B cell (primary cell): ENCODE measurements around the gene ARL6IP5. TPM values are rescaled to one million over a fixed set of nuclear protein-coding genes. Genes with fewer than 3 reads are reported as not detected.

Source experiments
- ATAC-seq: fragments of 200-7000 bp; cut with Tn5 transposase; one replicate; pipeline ENCODE4 v1.10.0; 2021; ENCODE audit warnings: low read depth, mild to moderate bottlenecking, moderate number of reproducible peaks, moderate library complexity
- CTCF ChIA-PET: fragments of 350-600 bp; sonication (Branson Sonifier 250); formaldehyde crosslinking; loops from one replicate; lab custom pipeline; 2021; ENCODE audit warnings: antibody characterized with exemption, inconsistent platforms; lab: Charles Lee
- POLR2A ChIA-PET: fragments of 350-600 bp; sonication (Branson Sonifier 250); formaldehyde crosslinking; loops from one replicate; lab custom pipeline; 2021; ENCODE audit warnings: antibody characterized with exemption; lab: Charles Lee
- DNase-seq: peaks from one replicate; pipeline ENCODE4 v3.0.0; 2013
- H2AFZ ChIP-seq: 2 replicates; pipeline ENCODE4 v1.6.1; 2012; ENCODE audit warnings: mild to moderate bottlenecking, low read depth, low read length; ENCODE audit not compliant: insufficient read depth, poor library complexity, severe bottlenecking
- H3K27ac ChIP-seq, 2 donors: 1 replicate in 1 of 2; 2 replicates in 1 of 2; pipeline ENCODE4 v1.5.1; 2012 to 2013; ENCODE audit warnings: low read length in 2 of 2, mild to moderate bottlenecking in 2 of 2, moderate library complexity in 1 of 2
- H3K27me3 ChIP-seq, 4 experiments: fragments of 200-600 bp in 1 of 4; sonication (generic) in 1 of 4; replicated peaks in 1 of 4; 1 replicate in 2 of 4; 2 replicates in 2 of 4; pipeline versions ENCODE4 v1.6.1 to v1.7.0; 2013 to 2016; ENCODE audit warnings: low read length in 3 of 4, mild to moderate bottlenecking in 2 of 4, mixed read lengths in 1 of 4, moderate library complexity in 1 of 4; ENCODE audit not compliant: insufficient read depth in 4 of 4, control insufficient read depth in 3 of 4; ENCODE audit errors: control extremely low read depth in 1 of 4
- H3K36me3 ChIP-seq, 2 experiments: replicated peaks in 1 of 2; 1 replicate in 1 of 2; 2 replicates in 1 of 2; pipeline versions ENCODE4 v1.6.1 to v1.7.1; 2013; ENCODE audit warnings: low read length in 1 of 2; ENCODE audit not compliant: insufficient read depth in 2 of 2, control insufficient read depth in 1 of 2; ENCODE audit errors: control extremely low read depth in 1 of 2, extremely low read depth in 1 of 2
- H3K4me1 ChIP-seq, 2 donors: fragments of 200-600 bp in 1 of 2; sonication (generic) in 1 of 2; 1 replicate in 1 of 2; 2 replicates in 1 of 2; pipeline versions ENCODE4 v1.5.1 to v1.6.1; 2013 to 2017; ENCODE audit warnings: low read length in 2 of 2; ENCODE audit not compliant: control insufficient read depth in 2 of 2, insufficient read depth in 2 of 2
- H3K4me2 ChIP-seq: replicated peaks from 2 replicates; pipeline ENCODE3; 2012; ENCODE audit warnings: mild to moderate bottlenecking, low read depth, low read length; ENCODE audit not compliant: poor library complexity, severe bottlenecking
- H3K4me3 ChIP-seq, 5 experiments: fragments of 200-600 bp in 1 of 5; sonication (generic) in 1 of 5; 1 replicate in 3 of 5; 2 replicates in 2 of 5; pipeline versions ENCODE4 v1.5.1 to v1.7.0; 2011 to 2016; ENCODE audit warnings: low read length in 4 of 5, mild to moderate bottlenecking in 4 of 5, low read depth in 2 of 5, control low read depth in 1 of 5, moderate library complexity in 1 of 5; ENCODE audit not compliant: insufficient read depth in 1 of 5; ENCODE audit errors: control extremely low read depth in 1 of 5, extremely low read depth in 1 of 5
- H3K79me2 ChIP-seq: fragments of 200-600 bp; sonication (generic); one replicate; pipeline ENCODE4 v1.6.0; 2016; ENCODE audit warnings: low read length; ENCODE audit not compliant: control insufficient read depth, insufficient read depth
- H3K9ac ChIP-seq: fragments of 200-600 bp; sonication (generic); 2 replicates; pipeline ENCODE4 v1.6.1; 2017; ENCODE audit warnings: mild to moderate bottlenecking, low read length, moderate library complexity
- H3K9me3 ChIP-seq, 3 donors: one replicate each; pipeline versions ENCODE4 v1.6.1 to v1.7.1; 2013; ENCODE audit warnings: low read length in 2 of 3; ENCODE audit not compliant: control insufficient read depth in 2 of 3, insufficient read depth in 1 of 3; ENCODE audit errors: control extremely low read depth in 1 of 3
- H4K20me1 ChIP-seq: 2 replicates; pipeline ENCODE4 v1.6.0; 2012; ENCODE audit warnings: mild to moderate bottlenecking, low read length; ENCODE audit not compliant: insufficient read depth, control insufficient read depth, poor library complexity, severe bottlenecking
- H3K27ac Mint-ChIP-seq: one replicate; pipeline ENCODE4 v1.8.0; 2021; ENCODE audit warnings: mixed read lengths
- H3K27me3 Mint-ChIP-seq: one replicate; pipeline ENCODE4 v1.8.0; 2021; ENCODE audit warnings: mixed read lengths
- H3K4me1 Mint-ChIP-seq: one replicate; pipeline ENCODE4 v1.8.0; 2021; ENCODE audit warnings: mixed read lengths
- H3K4me3 Mint-ChIP-seq: one replicate; pipeline ENCODE4 v1.8.0; 2021; ENCODE audit warnings: mixed read lengths
- H3K9me3 Mint-ChIP-seq: one replicate; pipeline ENCODE4 v1.8.0; 2022; ENCODE audit warnings: mixed read lengths; ENCODE audit not compliant: insufficient read depth
- CTCF ChIP-seq: fragments of 200-600 bp; IDR thresholded peaks from one replicate; pipeline ENCODE4 v1.8.0; 2022; ENCODE audit warnings: antibody characterized with exemption, mild to moderate bottlenecking
- EZH2 ChIP-seq: IDR thresholded peaks from 2 replicates; pipeline ENCODE4 v1.6.1; 2012; ENCODE audit warnings: borderline replicate concordance, low read depth, mild to moderate bottlenecking, moderate library complexity, low read length; ENCODE audit not compliant: insufficient read depth, poor library complexity, severe bottlenecking
- WGBS: methylation state at CpG from one replicate; pipeline ENCODE4 v1.1.5; 2013; ENCODE audit warnings: missing lambda C conversion rate; ENCODE audit not compliant: insufficient coverage; 5-methylcytosine and 5-hydroxymethylcytosine counted together
- intact Hi-C: fragments of 100-400 bp; cut with micrococcal nuclease; formaldehyde crosslinking; loops from one replicate; pipeline ENCODE4 v1.10.0; 2022
- polyA plus RNA-seq: library from polyadenylated mRNA; depleted of rRNA; stranded (reverse); fragments of >200 nt; gene quantifications from 2 replicates; pipeline ENCODE4 v1.2.3, GENCODE V29; 2012
- total RNA-seq, 2 donors: library from RNA; stranded (reverse); fragments of 120-200 nt in 1 of 2; gene quantifications; 1 replicate in 1 of 2; 2 replicates in 1 of 2; pipeline versions ENCODE4 v1.2.3 to v1.2.4, GENCODE V29; 2013 to 2022

Gene ARL6IP5
- total and polyA plus RNA-seq, 2 donors (not counting 1 experiment from before 2014, with no cell fraction given): 39.5 to 89.1 TPM

DNA sequence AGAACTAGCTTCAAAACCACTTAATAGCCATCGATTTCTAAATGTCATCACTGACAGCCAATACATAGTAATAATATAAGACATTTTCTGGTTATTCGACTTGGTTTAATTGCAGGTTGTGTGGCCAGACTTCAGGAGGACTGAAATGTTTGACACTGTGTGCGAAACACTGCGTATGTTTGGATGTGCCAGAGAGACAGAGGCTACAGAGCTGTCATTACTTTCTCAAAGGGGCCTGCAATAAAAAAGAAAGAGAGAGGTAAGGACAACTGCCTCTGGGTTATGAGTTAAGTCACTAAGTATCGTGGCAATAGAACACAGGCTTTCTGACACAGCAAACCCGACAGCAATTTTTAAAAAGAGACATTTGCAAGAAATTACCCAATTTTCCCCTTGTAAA is 36.8 kb downstream of the ARL6IP5 start:
- 100% methylated on average over 3 of the region's 6 CpGs for WGBS
- ATAC-seq (no peak), DNase-seq (no peak)
- Mint-ChIP-seq H3K4me1 (peaks cover 5% of the 10 kb centered on the region), H3K27me3 (peaks cover 5% of the 10 kb centered on the region), H3K4me3 (no peak overlapping the region), H3K9me3 (no peaks in the 10 kb centered on the region), H3K27ac (no peak overlapping the region)
- Histone ChIP-seq H3K79me2 (no peaks in the 10 kb centered on the region), H3K9ac (no peak overlapping the region), H3K27me3 (no peaks in the 10 kb centered on the region), H3K4me3 (no peak overlapping the region), H3K4me2 (no peak overlapping the region), H3K27ac (no peak overlapping the region), H3K36me3 (no peaks in the 10 kb centered on the region), H4K20me1 (no peaks in the 10 kb centered on the region), H3K4me1 (no peaks in the 10 kb centered on the region), H3K9me3 (no peaks in the 10 kb centered on the region), H2AFZ (no peak overlapping the region)
- no peak for TF ChIP-seq EZH2
- TF ChIP-seq CTCF: no peak
- ChIA-PET CTCF (interaction anchor here (0.6 to 3.8 kb wide), 27 partner anchors 8 to 305 kb away, joined by 3 to 25 read pairs (median 4); partner anchors contain the start of genes ARL6IP5, EOGT and TMF1), POLR2A (interaction anchor here (0.9 kb wide), 1 partner anchor 37 kb away, joined by 3 read pairs; the partner anchor contains the start of gene ARL6IP5)
- intact Hi-C loops: loop anchor here (1.0 to 5.0 kb wide), 2 partner anchors 39 to 185 kb away; partner anchors contain the start of genes ARL6IP5 and UBA3

DNA sequence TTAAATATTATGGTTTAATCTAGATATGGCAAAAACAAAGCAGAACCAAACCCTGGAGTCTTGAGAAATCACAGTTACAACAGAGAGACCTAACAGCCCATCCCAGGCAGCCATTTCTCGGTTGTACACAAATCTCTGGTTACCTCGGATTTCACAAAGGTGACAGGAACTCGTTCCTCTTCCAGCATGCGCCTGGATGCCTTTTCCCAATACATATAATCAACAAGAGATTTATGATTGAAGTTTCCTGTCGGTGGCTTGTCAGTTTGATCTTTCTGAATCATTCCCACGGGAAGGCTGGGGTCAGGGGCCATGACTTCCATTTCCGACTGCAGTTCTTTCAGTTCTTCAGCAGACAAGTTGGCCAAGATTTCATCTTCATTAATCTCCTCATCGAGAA is 37.2 kb downstream of the ARL6IP5 start:
- H3K27me3 Mint-ChIP-seq: peaks cover 8% of the 10 kb centered on the region
- H3K79me2 ChIP-seq: no peaks in the 10 kb centered on the region
- 85% methylated on average over 4 of the region's 8 CpGs for WGBS
- H4K20me1 ChIP-seq: no peaks in the 10 kb centered on the region
- no peak overlapping the region for H3K27ac Mint-ChIP-seq
- no peak overlapping the region for H3K4me3 Mint-ChIP-seq
- H3K9me3 Mint-ChIP-seq: no peaks in the 10 kb centered on the region
- ChIA-PET CTCF (interaction anchor here (0.7 to 3.8 kb wide), 16 partner anchors 10 to 191 kb away, joined by 3 to 25 read pairs (median 4); partner anchors contain the start of gene EOGT), POLR2A (no interaction called here)
- no peaks in the 10 kb centered on the region for H3K9me3 ChIP-seq
- H3K4me1 Mint-ChIP-seq: peaks cover 5% of the 10 kb centered on the region
- no peaks in the 10 kb centered on the region for H3K4me1 ChIP-seq
- no peak overlapping the region for H3K27ac ChIP-seq
- TF ChIP-seq EZH2 (no peak), CTCF (no peak)
- no peak for DNase-seq
- no peaks in the 10 kb centered on the region for H3K36me3 ChIP-seq
- no peak for ATAC-seq
- H3K4me2 ChIP-seq: no peak overlapping the region
- no peak overlapping the region for H3K4me3 ChIP-seq
- intact Hi-C loops: loop anchor here (1.0 to 5.0 kb wide), 2 partner anchors 40 to 184 kb away; partner anchors contain the start of genes ARL6IP5 and UBA3
- H3K9ac ChIP-seq: no peak overlapping the region
- H2AFZ ChIP-seq: no peak overlapping the region
- no peaks in the 10 kb centered on the region for H3K27me3 ChIP-seq
